ENCODE measurements around the gene CHEK2.

Gene CHEK2

DNA sequence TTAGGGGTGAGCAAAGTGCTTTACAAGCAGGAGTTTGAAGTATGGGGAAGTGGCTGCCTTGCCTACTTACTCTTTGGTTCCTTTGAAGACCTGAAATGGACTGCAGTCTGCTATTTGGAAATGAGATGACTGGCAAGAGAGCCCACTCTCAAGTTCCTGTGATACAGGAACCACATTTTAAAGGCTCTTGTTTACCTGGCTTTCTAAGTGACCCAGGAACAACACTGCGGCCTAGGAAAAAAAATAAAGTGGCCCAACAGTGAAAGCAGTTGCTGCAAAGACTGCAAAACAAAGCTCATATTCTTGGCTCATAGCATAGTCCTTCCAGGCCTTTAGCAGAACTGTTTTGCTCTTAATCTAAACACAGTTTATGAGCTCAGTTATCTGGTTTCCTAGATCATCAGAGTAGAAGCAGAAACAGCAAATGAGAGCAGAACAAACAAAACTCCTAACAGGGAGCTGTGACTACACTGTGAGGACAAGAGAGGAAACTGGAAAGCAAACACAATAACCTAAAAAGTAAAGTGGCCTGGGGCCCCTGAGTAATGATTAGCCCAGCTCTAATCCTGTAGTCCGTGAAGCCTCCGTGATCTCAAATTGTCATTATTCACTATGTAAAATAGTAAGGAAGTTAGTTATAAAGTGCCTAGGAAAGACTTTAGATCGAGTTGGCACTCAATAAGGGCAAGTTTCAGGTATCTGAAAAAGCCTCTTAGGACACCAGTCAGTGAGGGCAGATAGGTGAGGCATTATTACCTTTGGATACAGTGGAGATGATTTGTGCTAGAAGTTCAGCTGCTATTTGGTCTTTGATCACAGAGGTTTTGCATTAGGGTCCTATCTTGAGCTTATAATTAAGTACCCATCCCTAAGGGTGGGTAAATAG lies 42.4 kb upstream of the CHEK2 start:
- no peak overlapping the region for H3K27ac ChIP-seq (ENCODE audit: low read length)
- peaks cover 5% of the 10 kb centered on the region for H3F3A ChIP-seq (ENCODE audit: insufficient read depth, low read length)
- H2AFZ ChIP-seq (ENCODE audit: low read length) = no peak overlapping the region
- no peak overlapping the region for H3K4me2 ChIP-seq (ENCODE audit: low read depth, low read length)
- no peaks in the 10 kb centered on the region for H3K9me3 ChIP-seq (replicated peaks; ENCODE audit: insufficient read depth, low read length)
- H3K9ac ChIP-seq (ENCODE audit: low read length) = no peak overlapping the region
- H3K4me3 ChIP-seq (ENCODE audit: low read length) = no peak overlapping the region
- peaks cover 16% of the 10 kb centered on the region for H3K4me1 ChIP-seq (ENCODE audit: low read length)
- TF ChIP-seq EZH2 (optimal IDR thresholded peaks at IDR 0.05; ENCODE audit: low read depth, low read length) (no peak), EZH2phosphoT487 (IDR thresholded peaks at IDR 0.05; ENCODE audit: low read length) (no peak)
- TF ChIP-seq, protein P1, sequence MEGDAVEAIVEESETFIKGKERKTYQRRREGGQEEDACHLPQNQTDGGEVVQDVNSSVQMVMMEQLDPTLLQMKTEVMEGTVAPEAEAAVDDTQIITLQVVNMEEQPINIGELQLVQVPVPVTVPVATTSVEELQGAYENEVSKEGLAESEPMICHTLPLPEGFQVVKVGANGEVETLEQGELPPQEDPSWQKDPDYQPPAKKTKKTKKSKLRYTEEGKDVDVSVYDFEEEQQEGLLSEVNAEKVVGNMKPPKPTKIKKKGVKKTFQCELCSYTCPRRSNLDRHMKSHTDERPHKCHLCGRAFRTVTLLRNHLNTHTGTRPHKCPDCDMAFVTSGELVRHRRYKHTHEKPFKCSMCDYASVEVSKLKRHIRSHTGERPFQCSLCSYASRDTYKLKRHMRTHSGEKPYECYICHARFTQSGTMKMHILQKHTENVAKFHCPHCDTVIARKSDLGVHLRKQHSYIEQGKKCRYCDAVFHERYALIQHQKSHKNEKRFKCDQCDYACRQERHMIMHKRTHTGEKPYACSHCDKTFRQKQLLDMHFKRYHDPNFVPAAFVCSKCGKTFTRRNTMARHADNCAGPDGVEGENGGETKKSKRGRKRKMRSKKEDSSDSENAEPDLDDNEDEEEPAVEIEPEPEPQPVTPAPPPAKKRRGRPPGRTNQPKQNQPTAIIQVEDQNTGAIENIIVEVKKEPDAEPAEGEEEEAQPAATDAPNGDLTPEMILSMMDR (IDR thresholded peaks at IDR 0.05; ENCODE audit: low read length) = no peak
- H3K79me2 ChIP-seq (ENCODE audit: low read length) = peaks cover 92% of the 10 kb centered on the region
- H4K20me1 ChIP-seq (ENCODE audit: insufficient read depth, low read length) = peaks cover 4% of the 10 kb centered on the region; the same call in 1 of the 2 replicates
- no peaks in the 10 kb centered on the region for H3K27me3 ChIP-seq (replicated peaks; ENCODE audit: insufficient read depth, low read length)
- no peak for DNase-seq
- H3K9me2 ChIP-seq (replicated peaks; ENCODE audit: insufficient read depth, low read length) = no peaks in the 10 kb centered on the region
- H3K36me3 ChIP-seq (replicated peaks; ENCODE audit: insufficient read depth, low read length) = peaks cover 11% of the 10 kb centered on the region

DNA sequence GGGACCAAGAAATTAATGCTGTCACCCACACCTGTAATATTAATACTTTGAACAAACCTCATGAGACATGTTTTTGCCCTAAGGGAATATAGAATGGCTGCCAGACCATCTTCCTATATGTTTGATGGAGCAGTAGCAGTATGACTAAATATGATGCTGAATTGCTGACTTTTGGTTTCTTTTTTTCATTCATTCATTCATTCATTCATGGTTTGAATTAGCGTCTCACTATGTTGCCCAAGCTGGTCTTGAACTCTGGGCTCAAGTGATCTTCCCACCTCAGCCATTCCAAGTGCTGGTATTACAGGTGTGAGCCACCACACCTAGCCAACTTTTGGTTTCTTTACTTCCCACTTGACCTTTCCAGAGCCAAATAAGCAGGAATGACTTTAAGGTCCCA lies 38.7 kb upstream of the CHEK2 start:
- Histone ChIP-seq H3K4me3 (ENCODE audit: low read length) (no peak overlapping the region), H3K9me2 (replicated peaks; ENCODE audit: insufficient read depth, low read length) (no peaks in the 10 kb centered on the region), H3F3A (ENCODE audit: insufficient read depth, low read length) (no peaks in the 10 kb centered on the region), H3K27ac (ENCODE audit: low read length) (no peak overlapping the region), H3K4me1 (ENCODE audit: low read length) (no peaks in the 10 kb centered on the region), H3K27me3 (replicated peaks; ENCODE audit: insufficient read depth, low read length) (no peaks in the 10 kb centered on the region), H3K79me2 (ENCODE audit: low read length) (peaks cover 94% of the 10 kb centered on the region), H3K9me3 (replicated peaks; ENCODE audit: insufficient read depth, low read length) (no peaks in the 10 kb centered on the region), H2AFZ (ENCODE audit: low read length) (no peak overlapping the region), H3K36me3 (replicated peaks; ENCODE audit: insufficient read depth, low read length) (peaks cover 11% of the 10 kb centered on the region), H3K9ac (ENCODE audit: low read length) (no peak overlapping the region), H3K4me2 (ENCODE audit: low read depth, low read length) (no peak overlapping the region), H4K20me1 (ENCODE audit: insufficient read depth, low read length) (peaks cover 4% of the 10 kb centered on the region; the same call in 1 of the 2 replicates)
- DNase-seq = no peak
- TF ChIP-seq EZH2 (optimal IDR thresholded peaks at IDR 0.05; ENCODE audit: low read depth, low read length) (no peak), EZH2phosphoT487 (IDR thresholded peaks at IDR 0.05; ENCODE audit: low read length) (no peak)
- TF ChIP-seq, protein P1 (IDR thresholded peaks at IDR 0.05; ENCODE audit: low read length) = no peak

GRCh38 chr22:28779833-28780232 lies 38.2 kb upstream of the CHEK2 start:
- no peak for DNase-seq
- TF ChIP-seq EZH2 (optimal IDR thresholded peaks at IDR 0.05; ENCODE audit: low read depth, low read length) (no peak), EZH2phosphoT487 (IDR thresholded peaks at IDR 0.05; ENCODE audit: low read length) (no peak)
- TF ChIP-seq, protein P1 (IDR thresholded peaks at IDR 0.05; ENCODE audit: low read length) = no peak
- no peak overlapping the region for H3K9ac ChIP-seq (ENCODE audit: low read length)
- H3F3A ChIP-seq (ENCODE audit: insufficient read depth, low read length) = no peaks in the 10 kb centered on the region
- H3K27ac ChIP-seq (ENCODE audit: low read length) = no peak overlapping the region
- H3K4me3 ChIP-seq (ENCODE audit: low read length) = no peak overlapping the region
- peaks cover 94% of the 10 kb centered on the region for H3K79me2 ChIP-seq (ENCODE audit: low read length)
- no peaks in the 10 kb centered on the region for H3K4me1 ChIP-seq (ENCODE audit: low read length)
- H3K36me3 ChIP-seq (replicated peaks; ENCODE audit: insufficient read depth, low read length) = peaks cover 11% of the 10 kb centered on the region
- no peak overlapping the region for H3K4me2 ChIP-seq (ENCODE audit: low read depth, low read length)
- no peaks in the 10 kb centered on the region for H3K9me3 ChIP-seq (replicated peaks; ENCODE audit: insufficient read depth, low read length)
- H4K20me1 ChIP-seq (ENCODE audit: insufficient read depth, low read length) = peaks cover 4% of the 10 kb centered on the region; the same call in 1 of the 2 replicates
- no peaks in the 10 kb centered on the region for H3K27me3 ChIP-seq (replicated peaks; ENCODE audit: insufficient read depth, low read length)
- no peaks in the 10 kb centered on the region for H3K9me2 ChIP-seq (replicated peaks; ENCODE audit: insufficient read depth, low read length)
- no peak overlapping the region for H2AFZ ChIP-seq (ENCODE audit: low read length)
